CD4-positive, alpha-beta T cell treated with Interleukin-17A for 4 hours (primary cell): Measurements from ENCODE around the gene PCSK1.

Experiments used
- DNase-seq: peaks from one replicate; pipeline ENCODE4 v3.0.0-alpha.2; 2020; ENCODE audit warnings: mixed read lengths

PCSK1 gene

GRCh38 chr5:96433066-96433447 is at the start of gene PCSK1:
TSS of gene PCSK1 (minus strand) at chr5:96433248. CDS start at chr5:96433042, 206 bp downstream.
- DNase-seq = no peak

- DNase-seq = no peak
Observed at GRCh38 chr5:96481867-96482266, 48.8 kb upstream of the PCSK1 start.

- no peak for DNase-seq
Observed at GRCh38 chr5:96481009-96481786, 48.1 kb upstream of the PCSK1 start.

GRCh38 chr5:96478983-96479382 is 45.9 kb upstream of the PCSK1 start:
- no peak for DNase-seq

GRCh38 chr5:96476654-96477053 is 43.6 kb upstream of the PCSK1 start:
- DNase-seq = no peak

GRCh38 chr5:96474073-96474472 is 41.0 kb upstream of the PCSK1 start:
- no peak for DNase-seq

- no peak for DNase-seq
Observed at GRCh38 chr5:96473155-96473554, 40.1 kb upstream of the PCSK1 start.

- no peak for DNase-seq
Observed at GRCh38 chr5:96470785-96471184, 37.7 kb upstream of the PCSK1 start.

- DNase-seq = no peak
Observed at GRCh38 chr5:96468956-96469355, 35.9 kb upstream of the PCSK1 start.

- DNase-seq = no peak
Observed at GRCh38 chr5:96463091-96463490, 30.0 kb upstream of the PCSK1 start.

GRCh38 chr5:96459313-96460121 is 26.5 kb upstream of the PCSK1 start:
- DNase-seq = no peak

- DNase-seq = no peak
Observed at GRCh38 chr5:96458176-96458575, 25.1 kb upstream of the PCSK1 start.

GRCh38 chr5:96455789-96456188 is 22.7 kb upstream of the PCSK1 start:
- DNase-seq = no peak

- DNase-seq = no peak
Observed at GRCh38 chr5:96453394-96453793, 20.3 kb upstream of the PCSK1 start.

- no peak for DNase-seq
Observed at GRCh38 chr5:96447949-96448348, 14.9 kb upstream of the PCSK1 start.

- no peak for DNase-seq
Observed at GRCh38 chr5:96440185-96440538, 7.1 kb upstream of the PCSK1 start.

- DNase-seq = no peak
Observed at GRCh38 chr5:96439477-96440184, 6.6 kb upstream of the PCSK1 start.

- peak; percentile 16 for DNase-seq
Observed at GRCh38 chr5:96434201-96434645, 1.2 kb upstream of the PCSK1 start.

- DNase-seq = no peak
Observed at GRCh38 chr5:96432216-96433065, 607 bp downstream of the PCSK1 start.

- no peak for DNase-seq
Observed at GRCh38 chr5:96431376-96432187, 1.5 kb downstream of the PCSK1 start.

GRCh38 chr5:96427824-96428223 is 5.2 kb downstream of the PCSK1 start:
- DNase-seq = no peak

GRCh38 chr5:96426831-96427230 is 6.2 kb downstream of the PCSK1 start:
- no peak for DNase-seq
